Measurements from ENCODE around the gene MT2A.

- TF ChIP-seq CTCF (IDR thresholded peaks at IDR 0.05) (no peak), POLR2A (IDR thresholded peaks at IDR 0.05) (no peak)
Observed at GRCh38 chr16:56628486-56629350, 20.3 kb downstream of the MT2A start.
